C1 segment of cervical spinal cord (tissue), 14 donors: Measurements from ENCODE around the gene IL36B.

Experiments
- DNase-seq, 14 donors: peaks; one replicate each; lab custom pipeline; 2025; lab: John Stamatoyannopoulos, UW

Gene IL36B

DNA sequence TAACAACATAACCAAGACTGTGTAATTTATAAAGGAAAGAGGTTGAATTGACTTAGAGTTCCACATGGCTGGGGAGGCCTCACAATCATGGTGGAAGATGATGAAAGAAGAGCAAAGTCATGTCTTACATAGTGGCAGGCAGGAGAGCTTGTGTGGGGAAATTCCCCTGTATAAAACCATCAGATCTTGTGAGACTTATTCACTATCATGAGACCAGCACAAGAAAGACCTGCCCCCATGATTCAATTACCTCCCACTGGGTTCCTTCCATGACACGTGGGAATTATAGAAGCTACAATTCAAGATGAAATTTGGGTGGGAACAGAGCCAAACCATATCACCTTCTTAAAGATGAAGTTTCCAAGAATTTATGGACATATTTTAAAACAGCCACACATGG, 3.9 kb upstream of the IL36B start:
- no peak for DNase-seq

DNA sequence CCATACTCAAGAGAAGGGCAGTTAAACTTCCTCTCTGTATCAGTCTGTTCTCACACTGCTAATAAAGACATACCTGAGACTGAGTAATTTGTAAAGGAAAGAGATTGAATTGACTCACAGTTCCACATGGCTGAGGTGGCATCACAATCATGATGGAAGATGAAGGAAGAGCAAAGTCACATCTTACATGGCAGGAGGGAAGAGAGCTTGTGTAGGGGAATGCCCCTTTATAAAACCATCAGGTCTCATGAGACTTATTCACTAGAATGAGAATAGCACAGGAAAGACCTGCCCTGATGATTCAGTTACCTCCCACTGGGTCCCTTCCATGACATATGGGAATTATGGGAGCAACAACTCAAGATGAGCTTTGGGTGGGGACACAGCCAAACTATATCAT, 1.4 kb upstream of the IL36B start:
- DNase-seq, result no peak

GRCh38 chr2:113053666-113054065, 999 bp upstream of the IL36B start:
- DNase-seq, result no peak

GRCh38 chr2:113050921-113051895, 1.5 kb downstream of the IL36B start:
- DNase-seq, result no peak

GRCh38 chr2:113046465-113046864, 6.2 kb downstream of the IL36B start:
- no peak for DNase-seq

GRCh38 chr2:113041871-113042270, 10.8 kb downstream of the IL36B start:
- DNase-seq, result no peak

DNA sequence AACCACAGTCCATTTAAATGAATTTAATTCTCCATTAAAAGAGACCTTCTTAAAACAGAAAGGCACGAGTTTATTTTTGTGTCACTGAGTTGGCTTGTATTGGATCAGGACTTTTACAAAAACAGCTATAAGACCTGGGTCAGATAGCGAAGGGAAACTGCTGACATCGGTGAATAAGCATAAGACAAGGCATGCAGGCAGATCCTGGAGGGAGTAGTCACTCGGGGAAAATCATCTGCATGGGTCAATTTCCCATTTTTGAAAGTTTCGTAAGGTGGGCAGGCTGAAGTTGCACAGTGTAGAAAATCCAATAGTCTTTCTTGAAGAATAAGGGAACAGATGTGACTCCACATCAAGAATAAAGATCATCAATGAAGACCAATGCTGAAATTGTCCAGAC, 12.9 kb downstream of the IL36B start:
- DNase-seq, result no peak

DNA sequence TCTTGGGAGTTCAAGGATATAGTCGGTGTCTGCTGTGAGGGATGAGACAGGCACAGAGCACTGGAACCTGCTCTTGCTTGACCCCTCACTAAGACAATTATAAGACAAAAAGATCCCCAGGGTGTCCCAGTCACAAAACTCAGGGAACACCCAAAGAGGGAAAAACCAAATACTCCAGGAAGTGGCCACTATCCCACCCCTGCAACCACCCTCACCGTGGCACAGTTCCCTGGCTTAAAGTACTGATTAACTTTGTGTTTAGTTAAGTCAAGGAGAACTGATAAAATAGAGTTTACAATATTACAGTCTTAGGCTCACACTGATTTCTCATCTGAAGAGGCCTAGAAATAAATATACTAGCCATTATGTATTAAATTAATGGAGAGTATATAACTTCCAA, 13.5 kb downstream of the IL36B start:
- no peak for DNase-seq

DNA sequence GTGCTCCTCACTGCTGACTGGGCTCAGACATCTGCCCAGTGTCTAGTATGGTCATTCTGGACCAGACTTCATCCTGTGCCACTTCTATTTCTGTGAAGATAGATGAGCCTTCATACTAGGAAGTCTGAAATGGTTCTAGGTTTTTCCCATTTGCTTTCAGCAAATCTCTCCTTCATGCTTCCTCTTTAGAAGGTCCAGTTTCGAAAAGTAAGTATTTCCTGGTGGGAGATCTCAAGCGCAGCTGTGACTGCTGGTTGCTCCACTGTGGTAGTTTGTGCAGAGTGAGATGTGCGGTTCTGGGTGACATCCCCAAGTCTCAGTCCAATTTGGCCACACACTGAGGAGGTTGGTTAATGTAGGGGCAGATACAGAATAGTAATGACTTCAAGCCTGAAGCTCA, 14.4 kb downstream of the IL36B start:
- no peak for DNase-seq

DNA sequence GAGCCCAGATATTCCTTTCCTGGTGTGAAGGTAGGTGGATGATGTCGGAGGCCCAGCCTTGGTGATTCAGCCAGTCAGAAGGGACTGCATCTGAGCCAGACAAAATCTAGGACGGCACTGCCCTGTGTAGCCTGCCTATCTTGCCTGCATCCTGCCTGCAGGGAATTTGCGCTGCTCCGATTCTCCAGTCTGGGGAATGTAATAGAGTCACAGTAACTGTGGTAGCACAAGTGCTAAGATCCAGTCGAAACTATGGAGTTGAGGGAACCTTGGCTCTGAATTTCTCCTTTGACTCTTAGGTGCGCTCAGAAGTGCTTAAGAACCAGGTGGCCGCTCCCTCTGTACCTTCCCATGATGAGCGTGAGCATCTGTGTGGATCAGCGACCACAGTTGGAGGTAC, 15.9 kb downstream of the IL36B start:
- no peak for DNase-seq

DNA sequence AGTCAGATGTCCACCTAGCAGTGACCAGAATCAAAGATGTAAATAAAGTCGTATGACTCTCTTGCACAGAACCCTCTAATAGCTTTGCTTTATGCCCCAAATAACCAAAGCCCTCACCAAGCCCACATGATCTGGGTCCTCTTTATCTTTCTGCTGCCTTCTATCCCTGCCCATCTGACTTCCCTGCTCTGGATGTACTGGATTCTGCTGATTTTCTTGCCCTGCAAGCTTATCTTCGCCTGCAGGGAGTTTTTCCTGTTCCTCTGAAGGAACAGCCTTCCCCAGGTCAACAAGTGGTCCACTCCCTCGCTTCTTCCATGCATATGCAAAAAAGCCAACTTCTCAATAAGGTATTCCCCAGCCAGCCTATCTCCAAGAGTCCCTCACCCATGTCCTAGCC, 18.7 kb downstream of the IL36B start:
- DNase-seq, result no peak

- no peak for DNase-seq
Measured at GRCh38 chr2:113032737-113033136, 19.9 kb downstream of the IL36B start.

GRCh38 chr2:113028112-113028511, 24.6 kb downstream of the IL36B start:
- DNase-seq, result no peak

DNA sequence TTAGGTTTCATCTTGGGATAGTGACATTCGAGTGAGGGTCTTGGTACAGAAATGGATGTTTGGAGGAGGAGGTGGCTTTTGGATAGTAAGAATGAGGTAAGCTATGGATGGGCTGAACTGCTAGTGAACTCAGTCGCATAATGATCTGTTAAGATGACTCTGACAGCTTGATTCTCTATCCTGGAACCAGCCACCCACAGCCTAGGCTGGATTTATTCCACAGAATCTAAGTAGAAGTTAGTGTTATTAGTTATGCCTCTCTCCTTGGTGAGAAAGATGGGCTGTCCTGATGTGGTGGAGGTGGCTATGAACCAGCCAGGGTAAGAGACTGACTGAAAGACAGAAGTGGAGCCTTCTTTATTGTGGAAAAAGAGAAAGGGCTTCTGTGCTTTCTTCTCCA, 25.0 kb downstream of the IL36B start:
- no peak for DNase-seq

- DNase-seq, result no peak
Measured at GRCh38 chr2:113025737-113026136, 26.9 kb downstream of the IL36B start.

- DNase-seq, result no peak
Measured at GRCh38 chr2:113024764-113025163, 27.9 kb downstream of the IL36B start.

GRCh38 chr2:113021312-113021711, 31.4 kb downstream of the IL36B start:
- DNase-seq, result no peak

- DNase-seq, result no peak
Measured at GRCh38 chr2:113018509-113018908, 34.2 kb downstream of the IL36B start.

DNA sequence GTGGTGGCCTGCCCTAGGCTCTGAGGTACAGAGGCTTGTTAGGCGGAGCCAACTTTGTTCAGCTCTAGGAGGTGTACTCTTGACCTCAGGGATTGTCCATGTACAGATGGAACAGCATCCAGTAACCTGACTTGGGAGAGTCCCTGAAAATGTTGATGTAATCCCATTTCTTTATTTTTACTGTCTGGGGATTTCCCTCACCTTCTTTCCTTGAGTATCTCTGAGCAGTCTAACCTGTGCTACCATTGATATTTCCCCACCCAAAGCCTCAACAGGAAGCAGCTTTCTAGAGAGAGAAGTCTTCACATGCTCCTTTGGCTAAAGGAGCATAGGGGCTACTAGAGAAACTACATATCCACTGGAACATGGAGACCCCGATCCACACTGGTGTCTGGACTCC, 37.0 kb downstream of the IL36B start:
- DNase-seq, result no peak

DNA sequence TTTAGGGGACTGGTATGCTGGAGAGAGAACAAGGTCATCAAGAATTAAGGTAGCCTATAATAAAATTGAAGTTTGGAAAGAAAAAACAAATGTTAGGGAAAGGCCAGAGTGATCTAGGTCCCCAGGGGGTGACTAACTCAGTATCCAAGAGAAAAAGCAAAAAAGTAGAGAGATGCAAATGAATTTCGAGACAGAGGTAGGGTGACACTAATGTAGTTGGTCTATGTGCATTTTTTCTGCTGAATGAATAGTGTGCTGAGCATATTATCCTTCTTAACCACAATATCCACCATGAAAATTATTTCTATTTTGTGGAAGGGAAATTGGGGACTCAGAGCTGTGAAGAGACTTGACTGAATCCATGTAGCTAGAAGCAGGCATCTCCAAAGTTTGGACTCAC, 37.6 kb downstream of the IL36B start:
- no peak for DNase-seq

- no peak for DNase-seq
Measured at GRCh38 chr2:113014067-113014466, 38.6 kb downstream of the IL36B start.

DNA sequence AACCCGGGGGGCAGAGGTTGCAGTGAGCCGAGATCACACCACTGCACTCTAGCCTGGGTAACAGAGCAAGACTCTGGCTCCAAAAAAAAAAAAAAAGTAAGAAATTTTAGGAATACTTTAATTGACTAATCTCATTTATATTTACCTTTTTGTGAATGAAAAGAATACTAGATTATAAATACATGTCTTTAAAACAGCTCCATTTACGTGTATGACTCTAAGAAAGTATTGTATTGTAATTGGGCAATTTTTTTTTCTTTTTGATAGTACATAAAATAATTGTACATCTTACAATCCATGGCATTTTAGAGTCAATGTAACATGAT, 39.4 kb downstream of the IL36B start:
- no peak for DNase-seq

DNA sequence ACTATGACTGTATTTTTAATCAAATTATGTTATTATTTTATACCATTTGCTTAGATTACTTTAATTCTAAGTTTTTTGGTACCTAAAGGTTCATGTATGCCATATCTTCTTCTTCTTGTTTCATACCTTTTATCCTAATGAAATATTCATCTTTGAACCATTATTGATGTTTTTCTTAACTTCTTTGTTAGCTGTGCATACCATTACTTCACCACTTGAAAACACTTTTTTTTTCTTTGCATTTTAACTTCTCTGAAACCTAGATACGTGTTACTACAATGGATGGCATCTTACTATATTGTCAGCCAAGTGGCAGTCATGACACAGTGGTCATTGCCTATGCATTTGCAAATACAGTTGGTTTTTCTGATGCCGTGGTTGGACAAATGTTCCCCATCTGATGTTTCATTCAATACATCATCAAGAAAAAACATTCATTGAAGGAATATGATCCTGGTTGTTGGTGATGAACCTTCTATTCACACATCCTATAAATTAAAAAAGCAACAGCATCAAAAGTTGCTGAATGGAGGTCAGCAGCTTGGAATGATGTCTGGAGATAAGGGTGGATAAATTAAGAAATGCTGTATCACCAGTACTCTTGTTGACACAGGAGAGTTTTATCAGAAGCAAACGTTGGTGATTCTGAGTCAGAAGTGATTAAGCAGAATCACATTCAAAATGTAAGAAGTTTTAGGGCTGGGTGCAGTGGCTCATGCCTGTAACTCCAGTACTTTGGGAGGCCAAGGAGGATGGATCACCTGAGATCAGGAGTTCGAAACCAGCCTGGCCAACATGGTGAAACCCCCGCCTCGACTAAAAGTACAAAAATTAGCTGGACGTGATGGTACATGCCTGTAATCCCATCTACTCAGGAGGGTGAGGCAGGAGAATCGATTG, 40.0 kb downstream of the IL36B start:
- no peak for DNase-seq
